Mesendoderm (in vitro differentiated cells): ENCODE results near the gene MRPL43.

Experiments
- DNase-seq: peaks from one replicate; pipeline ENCODE4 v3.0.0; 2013
- H2AK5ac ChIP-seq: 2 replicates; pipeline ENCODE4 v1.6.1; 2013; ENCODE audit warnings: low read length, inconsistent platforms
- H2BK120ac ChIP-seq: 2 replicates; pipeline ENCODE4 v1.6.1; 2013; ENCODE audit warnings: low read depth, mild to moderate bottlenecking, low read length, moderate library complexity, mixed read lengths
- H2BK15ac ChIP-seq: replicated peaks from 2 replicates; pipeline ENCODE4 v1.6.1; 2013; ENCODE audit warnings: low read depth, mild to moderate bottlenecking, moderate library complexity
- H2BK5ac ChIP-seq: 2 replicates; pipeline ENCODE4 v1.6.1; 2013; ENCODE audit warnings: low read length, inconsistent platforms
- H3K18ac ChIP-seq: 2 replicates; pipeline ENCODE4 v1.6.1; 2013; ENCODE audit warnings: mild to moderate bottlenecking, low read length, mixed read lengths
- H3K23ac ChIP-seq: one replicate; pipeline ENCODE4 v1.6.1; 2013; ENCODE audit warnings: low read length
- H3K27ac ChIP-seq: 2 replicates; pipeline ENCODE4 v1.5.1; 2013; ENCODE audit warnings: low read depth, mild to moderate bottlenecking, inconsistent platforms, low read length, moderate library complexity
- H3K27me3 ChIP-seq: 2 replicates; pipeline ENCODE4 v1.6.1; 2013; ENCODE audit warnings: low read length, control low read depth, mild to moderate bottlenecking, inconsistent platforms; ENCODE audit not compliant: insufficient read depth, poor library complexity
- H3K36me3 ChIP-seq: 2 replicates; pipeline ENCODE4 v1.6.1; 2013; ENCODE audit warnings: low read length, inconsistent platforms; ENCODE audit not compliant: control insufficient read depth, insufficient read depth
- H3K4ac ChIP-seq: one replicate; pipeline ENCODE4 v1.6.1; 2013; ENCODE audit warnings: low read depth, mild to moderate bottlenecking, low read length, moderate library complexity
- H3K4me1 ChIP-seq: 2 replicates; pipeline ENCODE4 v1.6.1; 2013; ENCODE audit warnings: low read depth, low read length, inconsistent platforms; ENCODE audit not compliant: control insufficient read depth
- H3K4me2 ChIP-seq: 2 replicates; pipeline ENCODE4 v1.6.1; 2013; ENCODE audit warnings: low read length
- H3K4me3 ChIP-seq: 2 replicates; pipeline ENCODE4 v1.5.1; 2013; ENCODE audit warnings: mild to moderate bottlenecking, low read length
- H3K56ac ChIP-seq: one replicate; pipeline ENCODE4 v1.6.1; 2013; ENCODE audit warnings: low read length
- H3K79me1 ChIP-seq: 2 replicates; pipeline ENCODE4 v1.6.1; 2013; ENCODE audit warnings: low read length, inconsistent platforms
- H3K79me2 ChIP-seq: 2 replicates; pipeline ENCODE4 v1.6.1; 2013; ENCODE audit warnings: mild to moderate bottlenecking, low read length; ENCODE audit not compliant: control insufficient read depth, insufficient read depth
- H3K9ac ChIP-seq: 2 replicates; pipeline ENCODE4 v1.6.1; 2013; ENCODE audit warnings: low read length, inconsistent platforms
- H4K5ac ChIP-seq: one replicate; pipeline ENCODE4 v1.6.1; 2013; ENCODE audit warnings: low read length
- H4K8ac ChIP-seq: one replicate; pipeline ENCODE4 v1.6.1; 2013; ENCODE audit warnings: low read depth, mild to moderate bottlenecking, control low read depth, low read length, moderate library complexity
- WGBS: extraction: QIAGEN DNeasy Blood & Tissue Kit; methylation state at CpG from one replicate; pipeline ENCODE4 v1.1.7; 2013; ENCODE audit warnings: low lambda C conversion rate, missing lambda C conversion rate; ENCODE audit not compliant: insufficient coverage; ENCODE audit errors: extremely low coverage; 5-methylcytosine and 5-hydroxymethylcytosine counted together

MRPL43 gene

GRCh38 chr10:100980311-100980710 lies 7.0 kb downstream of the MRPL43 start:
- Histone ChIP-seq H2BK120ac (no peak overlapping the region), H3K18ac (no peak overlapping the region), H3K79me2 (no peaks in the 10 kb centered on the region), H3K27me3 (no peaks in the 10 kb centered on the region), H3K27ac (no peak overlapping the region), H2AK5ac (no peak overlapping the region), H2BK5ac (no peak overlapping the region), H4K8ac (no peak overlapping the region), H3K36me3 (no peaks in the 10 kb centered on the region), H3K4me1 (no peaks in the 10 kb centered on the region), H3K4me3 (no peak overlapping the region), H3K9ac (no peak overlapping the region), H3K4me2 (no peak overlapping the region), H3K79me1 (no peaks in the 10 kb centered on the region), H4K5ac (no peak overlapping the region), H3K4ac (no peak overlapping the region), H2BK15ac (no peak overlapping the region), H3K23ac (no peak overlapping the region), H3K56ac (no peak overlapping the region)
- no CpG with 5 or more reads among the region's 2 CpGs for WGBS
- DNase-seq, result no peak

- Histone ChIP-seq H2AK5ac (no peak overlapping the region), H3K23ac (no peak overlapping the region), H2BK5ac (no peak overlapping the region), H3K56ac (no peak overlapping the region), H3K4ac (no peak overlapping the region), H3K79me2 (no peaks in the 10 kb centered on the region), H3K27me3 (no peaks in the 10 kb centered on the region), H3K79me1 (no peaks in the 10 kb centered on the region), H3K4me3 (no peak overlapping the region), H3K36me3 (no peaks in the 10 kb centered on the region), H3K18ac (no peak overlapping the region), H4K8ac (no peak overlapping the region), H3K4me1 (no peaks in the 10 kb centered on the region), H3K9ac (no peak overlapping the region), H4K5ac (no peak overlapping the region), H3K27ac (no peak overlapping the region), H2BK120ac (no peak overlapping the region), H3K4me2 (no peak overlapping the region), H2BK15ac (no peak overlapping the region)
- WGBS, result no CpG with 5 or more reads among the region's 16 CpGs
- no peak for DNase-seq
These were observed 7.5 kb downstream of the MRPL43 start for GRCh38 chr10:100979791-100980272.

GRCh38 chr10:100978901-100979195 lies 8.4 kb downstream of the MRPL43 start:
- H3K79me2 ChIP-seq, result no peaks in the 10 kb centered on the region
- no peak overlapping the region for H3K18ac ChIP-seq
- H3K27ac ChIP-seq, result no peak overlapping the region
- no peak overlapping the region for H4K5ac ChIP-seq
- no peaks in the 10 kb centered on the region for H3K36me3 ChIP-seq
- no peak overlapping the region for H2BK5ac ChIP-seq
- no peaks in the 10 kb centered on the region for H3K27me3 ChIP-seq
- DNase-seq, result no peak
- H3K23ac ChIP-seq, result no peak overlapping the region
- H4K8ac ChIP-seq, result no peak overlapping the region
- H3K4me1 ChIP-seq, result no peaks in the 10 kb centered on the region
- no peak overlapping the region for H2BK15ac ChIP-seq
- H3K4me3 ChIP-seq, result no peak overlapping the region
- no peak overlapping the region for H2BK120ac ChIP-seq
- no CpG with 5 or more reads among the region's 10 CpGs for WGBS
- no peak overlapping the region for H3K9ac ChIP-seq
- no peaks in the 10 kb centered on the region for H3K79me1 ChIP-seq
- no peak overlapping the region for H3K4ac ChIP-seq
- no peak overlapping the region for H3K4me2 ChIP-seq
- no peak overlapping the region for H2AK5ac ChIP-seq
- H3K56ac ChIP-seq, result no peak overlapping the region

GRCh38 chr10:100978121-100978900 lies 9.0 kb downstream of the MRPL43 start:
- no peak overlapping the region for H3K56ac ChIP-seq
- no peak overlapping the region for H3K4ac ChIP-seq
- H3K9ac ChIP-seq, result no peak overlapping the region
- H3K27me3 ChIP-seq, result no peaks in the 10 kb centered on the region
- no peak overlapping the region for H2BK15ac ChIP-seq
- no peak overlapping the region for H3K18ac ChIP-seq
- no peak overlapping the region for H2AK5ac ChIP-seq
- WGBS, result no CpG with 5 or more reads among the region's 13 CpGs
- DNase-seq, result no peak
- no peaks in the 10 kb centered on the region for H3K4me1 ChIP-seq
- no peak overlapping the region for H2BK120ac ChIP-seq
- H4K5ac ChIP-seq, result no peak overlapping the region
- no peaks in the 10 kb centered on the region for H3K36me3 ChIP-seq
- H3K4me2 ChIP-seq, result no peak overlapping the region
- H4K8ac ChIP-seq, result no peak overlapping the region
- no peak overlapping the region for H3K4me3 ChIP-seq
- no peak overlapping the region for H3K23ac ChIP-seq
- no peak overlapping the region for H2BK5ac ChIP-seq
- H3K79me2 ChIP-seq, result no peaks in the 10 kb centered on the region
- no peaks in the 10 kb centered on the region for H3K79me1 ChIP-seq
- H3K27ac ChIP-seq, result no peak overlapping the region

GRCh38 chr10:100977436-100977835 lies 9.9 kb downstream of the MRPL43 start:
- no peak overlapping the region for H3K9ac ChIP-seq
- H3K4me1 ChIP-seq, result no peaks in the 10 kb centered on the region
- H3K4me3 ChIP-seq, result no peak overlapping the region
- H3K23ac ChIP-seq, result no peak overlapping the region
- no peak overlapping the region for H2AK5ac ChIP-seq
- no peak overlapping the region for H3K4ac ChIP-seq
- H2BK5ac ChIP-seq, result no peak overlapping the region
- no CpG with 5 or more reads among the region's 6 CpGs for WGBS
- no peak overlapping the region for H3K27ac ChIP-seq
- no peak overlapping the region for H4K8ac ChIP-seq
- H3K18ac ChIP-seq, result no peak overlapping the region
- no peaks in the 10 kb centered on the region for H3K79me1 ChIP-seq
- H4K5ac ChIP-seq, result no peak overlapping the region
- H2BK120ac ChIP-seq, result no peak overlapping the region
- H3K27me3 ChIP-seq, result no peaks in the 10 kb centered on the region
- no peak for DNase-seq
- no peak overlapping the region for H3K56ac ChIP-seq
- H2BK15ac ChIP-seq, result no peak overlapping the region
- no peaks in the 10 kb centered on the region for H3K79me2 ChIP-seq
- H3K36me3 ChIP-seq, result no peaks in the 10 kb centered on the region
- H3K4me2 ChIP-seq, result no peak overlapping the region

- no peak overlapping the region for H4K8ac ChIP-seq
- no peak overlapping the region for H2BK120ac ChIP-seq
- H3K4ac ChIP-seq, result no peak overlapping the region
- no peak for DNase-seq
- no peaks in the 10 kb centered on the region for H3K79me1 ChIP-seq
- H2AK5ac ChIP-seq, result no peak overlapping the region
- no peaks in the 10 kb centered on the region for H3K27me3 ChIP-seq
- no peak overlapping the region for H3K27ac ChIP-seq
- H3K79me2 ChIP-seq, result no peaks in the 10 kb centered on the region
- WGBS, result no CpG with 5 or more reads among the region's 3 CpGs
- no peak overlapping the region for H3K18ac ChIP-seq
- H3K56ac ChIP-seq, result no peak overlapping the region
- no peak overlapping the region for H3K9ac ChIP-seq
- no peak overlapping the region for H3K4me2 ChIP-seq
- no peak overlapping the region for H2BK5ac ChIP-seq
- H2BK15ac ChIP-seq, result no peak overlapping the region
- H3K4me3 ChIP-seq, result no peak overlapping the region
- no peaks in the 10 kb centered on the region for H3K4me1 ChIP-seq
- H4K5ac ChIP-seq, result no peak overlapping the region
- H3K36me3 ChIP-seq, result no peaks in the 10 kb centered on the region
- H3K23ac ChIP-seq, result no peak overlapping the region
These were observed 10.4 kb downstream of the MRPL43 start for GRCh38 chr10:100976906-100977305.
